Neuronal stem cell (in vitro differentiated cells): Measurements from ENCODE around the gene ERP44.

ENCODE experiments used
- DNase-seq: peaks from one replicate; pipeline ENCODE4 v3.0.0-alpha.2; 2013; ENCODE audit warnings: low spot score
- H2AFZ ChIP-seq: one replicate; pipeline ENCODE4 v1.6.1; 2013; ENCODE audit warnings: mild to moderate bottlenecking, low read length, inconsistent platforms
- H2AK5ac ChIP-seq: 2 replicates; pipeline ENCODE4 v1.6.1; 2013; ENCODE audit warnings: low read depth, mild to moderate bottlenecking, inconsistent platforms, low read length, moderate library complexity, mixed read lengths
- H2BK120ac ChIP-seq: 2 replicates; pipeline ENCODE4 v1.6.1; 2013; ENCODE audit warnings: low read depth, mild to moderate bottlenecking, inconsistent platforms, low read length, moderate library complexity, mixed read lengths
- H2BK12ac ChIP-seq: one replicate; pipeline ENCODE4 v1.6.1; 2013; ENCODE audit warnings: low read length, inconsistent platforms
- H2BK15ac ChIP-seq: 2 replicates; pipeline ENCODE4 v1.6.1; 2013; ENCODE audit warnings: mild to moderate bottlenecking, low read length, inconsistent platforms, mixed read lengths
- H2BK5ac ChIP-seq: one replicate; pipeline ENCODE4 v1.6.1; 2013; ENCODE audit warnings: inconsistent platforms, mild to moderate bottlenecking, low read length, moderate library complexity
- H3K14ac ChIP-seq: one replicate; pipeline ENCODE4 v1.6.1; 2013; ENCODE audit warnings: low read length, inconsistent platforms
- H3K18ac ChIP-seq: 2 replicates; pipeline ENCODE4 v1.6.1; 2013; ENCODE audit warnings: low read length, inconsistent platforms
- H3K23ac ChIP-seq: 2 replicates; pipeline ENCODE4 v1.6.1; 2013; ENCODE audit warnings: low read depth, mild to moderate bottlenecking, mixed read lengths, low read length, inconsistent platforms; ENCODE audit not compliant: poor library complexity
- H3K27ac ChIP-seq: replicated peaks from 3 replicates; pipeline ENCODE4 v1.5.1; 2013; ENCODE audit warnings: low read length, inconsistent platforms
- H3K27me3 ChIP-seq, 3 experiments: 2 replicates each; pipeline ENCODE4 v1.6.1; 2013; ENCODE audit warnings: low read length in 3 of 3, mild to moderate bottlenecking in 2 of 3, inconsistent platforms in 1 of 3, low read depth in 1 of 3, mixed read lengths in 1 of 3, moderate library complexity in 1 of 3; ENCODE audit not compliant: control insufficient read depth in 3 of 3, insufficient read depth in 3 of 3
- H3K36me3 ChIP-seq, 2 donors: replicated peaks in 1 of 2; 2 replicates each; pipeline ENCODE4 v1.6.1; 2013; ENCODE audit warnings: low read length in 2 of 2; ENCODE audit not compliant: control insufficient read depth in 2 of 2, insufficient read depth in 2 of 2
- H3K4ac ChIP-seq: 2 replicates; pipeline ENCODE4 v1.6.1; 2013; ENCODE audit warnings: inconsistent platforms, mild to moderate bottlenecking, low read length, moderate library complexity
- H3K4me1 ChIP-seq, 2 donors: 1 replicate in 1 of 2; 2 replicates in 1 of 2; pipeline ENCODE4 v1.6.1; 2013; ENCODE audit warnings: low read length in 2 of 2, low read depth in 1 of 2; ENCODE audit not compliant: control insufficient read depth in 2 of 2, insufficient read depth in 1 of 2
- H3K4me2 ChIP-seq: one replicate; pipeline ENCODE4 v1.6.1; 2013; ENCODE audit warnings: mild to moderate bottlenecking, low read length, inconsistent platforms; ENCODE audit not compliant: insufficient read depth, poor library complexity, severe bottlenecking
- H3K4me3 ChIP-seq, 2 donors: 2 replicates each; pipeline ENCODE4 v1.5.1; 2013; ENCODE audit warnings: low read length in 2 of 2, mild to moderate bottlenecking in 2 of 2, inconsistent platforms in 1 of 2, moderate library complexity in 1 of 2
- H3K79me1 ChIP-seq: one replicate; pipeline ENCODE4 v1.6.1; 2013; ENCODE audit warnings: low read depth, mild to moderate bottlenecking, inconsistent platforms, low read length, moderate library complexity
- H3K9ac ChIP-seq: one replicate; pipeline ENCODE4 v1.6.1; 2013; ENCODE audit warnings: mild to moderate bottlenecking, low read depth, low read length, inconsistent platforms; ENCODE audit not compliant: poor library complexity
- H3K9me3 ChIP-seq, 2 donors: replicated peaks in 1 of 2; 2 replicates each; pipeline versions ENCODE3 to v1.6.1; 2013; ENCODE audit warnings: low read length in 2 of 2, mild to moderate bottlenecking in 2 of 2, inconsistent platforms in 1 of 2, low read depth in 1 of 2, mixed read lengths in 1 of 2, moderate library complexity in 1 of 2; ENCODE audit not compliant: control insufficient read depth in 2 of 2, insufficient read depth in 1 of 2
- H4K8ac ChIP-seq: one replicate; pipeline ENCODE4 v1.6.1; 2013; ENCODE audit warnings: low read depth, mild to moderate bottlenecking, inconsistent platforms, low read length, moderate library complexity
- H4K91ac ChIP-seq: one replicate; pipeline ENCODE4 v1.6.1; 2013; ENCODE audit warnings: low read length, low read depth, mild to moderate bottlenecking, inconsistent platforms; ENCODE audit not compliant: poor library complexity
- WGBS, 2 donors: extraction: QIAGEN DNeasy Blood & Tissue Kit; methylation state at CpG; one replicate each; pipeline ENCODE4 v1.1.7; 2013; ENCODE audit warnings: missing lambda C conversion rate in 2 of 2, mixed read lengths in 1 of 2; ENCODE audit not compliant: insufficient read length in 2 of 2, insufficient replicate concordance in 1 of 2; ENCODE audit errors: extremely low coverage in 2 of 2; 5-methylcytosine and 5-hydroxymethylcytosine counted together

ERP44 gene

DNA sequence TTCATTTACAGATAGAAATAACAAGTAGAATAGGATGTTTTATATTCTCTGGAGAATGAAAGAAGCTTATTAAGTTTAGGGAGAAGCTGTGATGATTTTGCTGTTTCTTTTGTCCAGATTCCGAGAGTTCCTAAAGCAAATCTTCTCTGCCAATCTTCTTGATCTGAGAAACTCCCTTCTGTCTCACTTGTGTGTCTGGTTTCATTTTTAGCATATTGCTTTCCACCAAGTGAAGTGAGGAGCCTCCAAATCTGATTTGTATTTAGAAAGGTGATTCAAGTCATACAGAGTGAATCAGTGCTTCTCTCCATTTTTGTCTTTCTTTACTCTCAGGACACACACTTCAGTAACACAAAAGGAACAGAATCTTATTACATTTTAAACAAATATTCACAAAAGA is 144.0 kb downstream of the ERP44 start:
- Histone ChIP-seq H4K8ac (no peak overlapping the region), H3K27me3 (no peaks in the 10 kb centered on the region), H2BK12ac (no peak overlapping the region), H2AFZ (no peak overlapping the region), H3K4me3 (no peak overlapping the region), H3K18ac (no peak overlapping the region), H3K36me3 (peaks cover 0 to 16% of the 10 kb centered on the region in 2 donors), H3K9me3 (peaks cover 0 to 9% of the 10 kb centered on the region in 2 donors), H3K4me1 (no peaks in the 10 kb centered on the region), H4K91ac (no peak overlapping the region), H3K4ac (no peak overlapping the region), H3K79me1 (no peaks in the 10 kb centered on the region), H3K4me2 (no peak overlapping the region), H3K9ac (no peak overlapping the region), H3K23ac (no peak overlapping the region), H2BK5ac (no peak overlapping the region), H3K27ac (no peak overlapping the region), H2BK120ac (no peak overlapping the region), H3K14ac (no peak overlapping the region), H2AK5ac (no peak overlapping the region), H2BK15ac (no peak overlapping the region)
- DNase-seq: no peak
- WGBS, 2 donors: no CpG with 5 or more reads among the region's 1 CpG

DNA sequence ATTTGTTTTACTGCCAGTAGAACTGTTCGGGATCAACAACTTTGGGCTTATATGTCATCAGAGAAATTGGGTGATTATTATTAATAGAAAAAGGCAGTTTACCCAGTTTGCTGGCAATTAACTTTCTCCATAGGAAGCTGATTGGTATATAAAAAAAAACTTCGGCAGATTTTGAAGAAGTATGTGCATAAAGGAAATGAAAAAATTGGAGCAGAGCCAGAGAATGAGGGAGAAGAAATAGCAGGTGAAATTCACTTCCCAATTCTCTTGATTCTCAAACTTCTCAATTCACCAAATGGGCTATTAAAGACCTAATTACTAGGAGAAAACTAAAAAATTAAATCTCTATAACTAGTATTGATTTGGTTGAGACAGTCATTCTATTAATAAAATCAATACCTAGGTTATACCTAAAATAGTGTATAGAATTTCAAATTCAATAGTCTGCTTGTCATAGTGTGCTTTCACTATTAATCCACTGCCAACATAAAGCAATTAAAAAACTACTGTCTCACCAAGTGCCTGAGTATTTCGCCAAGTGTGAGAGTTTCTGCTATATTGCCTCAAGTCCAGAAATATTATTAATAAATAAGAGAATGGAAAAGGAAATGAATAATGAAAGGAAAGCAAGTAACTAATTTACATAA is 144.8 kb downstream of the ERP44 start:
- WGBS, 2 donors: no CpG with 5 or more reads among the region's 3 CpGs

DNA sequence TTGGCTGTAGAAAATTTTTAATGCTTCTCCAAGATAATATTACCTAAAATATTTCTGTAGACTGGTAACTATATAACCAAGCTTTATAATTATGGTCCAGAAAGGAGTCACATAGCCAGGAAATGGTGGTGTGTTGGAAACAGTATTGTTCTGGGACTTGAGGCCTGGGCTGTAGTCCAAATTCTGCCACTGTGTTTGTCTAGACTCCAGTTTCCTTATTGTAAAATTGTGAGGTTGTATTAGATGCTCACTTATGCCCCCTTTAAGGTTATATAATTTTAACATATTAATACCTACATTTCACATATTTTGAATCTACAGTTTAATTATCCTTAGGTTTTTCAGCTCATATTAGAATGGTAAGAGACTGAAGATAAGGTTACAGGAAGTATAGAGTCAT is 149.9 kb downstream of the ERP44 start:
- DNase-seq: no peak

More for the DNA sequence above, 144.8 kb downstream of the ERP44 start:
- no peak overlapping the region for H2AFZ ChIP-seq
- H3K23ac ChIP-seq: no peak overlapping the region
- no peak overlapping the region for H2BK120ac ChIP-seq
- H2BK12ac ChIP-seq: no peak overlapping the region
- no peak overlapping the region for H2AK5ac ChIP-seq
- DNase-seq: no peak
- H3K79me1 ChIP-seq: no peaks in the 10 kb centered on the region
- H4K91ac ChIP-seq: no peak overlapping the region
- no peak overlapping the region for H3K27ac ChIP-seq
- H2BK15ac ChIP-seq: no peak overlapping the region
- H3K4ac ChIP-seq: no peak overlapping the region
- no peak overlapping the region for H3K4me3 ChIP-seq
- no peak overlapping the region for H3K18ac ChIP-seq
- H2BK5ac ChIP-seq: no peak overlapping the region
- no peaks in the 10 kb centered on the region for H3K4me1 ChIP-seq
- H4K8ac ChIP-seq: no peak overlapping the region
- peaks cover 0 to 15% of the 10 kb centered on the region in 2 donors for H3K36me3 ChIP-seq
- no peaks in the 10 kb centered on the region for H3K27me3 ChIP-seq
- no peak overlapping the region for H3K14ac ChIP-seq
- H3K9ac ChIP-seq: no peak overlapping the region
- H3K9me3 ChIP-seq: peaks cover 0 to 9% of the 10 kb centered on the region in 2 donors
- H3K4me2 ChIP-seq: no peak overlapping the region

DNA sequence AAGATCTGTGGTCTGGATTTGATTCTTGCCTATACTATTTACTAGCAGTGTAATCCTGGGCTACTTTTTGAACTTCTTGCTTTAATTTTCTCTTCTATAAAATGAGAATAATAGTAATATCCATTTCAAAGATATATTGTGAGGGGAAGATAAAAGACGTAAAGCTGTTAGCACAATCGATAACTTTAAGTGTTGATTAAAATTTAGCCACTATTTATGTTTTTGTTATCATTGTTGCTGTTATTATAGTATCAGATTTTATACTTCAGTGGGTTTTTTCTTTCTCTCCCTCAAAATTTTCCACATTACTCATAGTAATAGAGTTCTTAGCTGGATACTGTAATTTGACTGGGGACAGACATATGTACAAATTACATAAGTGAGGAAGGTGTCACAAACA is 150.3 kb downstream of the ERP44 start:
- H3K79me1 ChIP-seq: no peaks in the 10 kb centered on the region
- H4K91ac ChIP-seq: no peak overlapping the region
- WGBS, 2 donors: no CpG with 5 or more reads among the region's 2 CpGs

More for the DNA sequence above, 149.9 kb downstream of the ERP44 start:
- Histone ChIP-seq H2AFZ (no peak overlapping the region), H3K79me1 (no peaks in the 10 kb centered on the region), H3K9me3 (peaks cover 0 to 9% of the 10 kb centered on the region in 2 donors), H2BK12ac (no peak overlapping the region), H4K91ac (no peak overlapping the region), H3K4me2 (no peak overlapping the region), H3K27me3 (no peaks in the 10 kb centered on the region), H2BK5ac (no peak overlapping the region), H3K23ac (no peak overlapping the region), H3K27ac (no peak overlapping the region), H3K4me3 (no peak overlapping the region), H2AK5ac (no peak overlapping the region), H3K36me3 (peaks cover 0 to 15% of the 10 kb centered on the region in 2 donors), H2BK15ac (no peak overlapping the region), H3K14ac (no peak overlapping the region), H3K4ac (no peak overlapping the region), H3K4me1 (no peaks in the 10 kb centered on the region), H4K8ac (no peak overlapping the region), H3K9ac (no peak overlapping the region), H2BK120ac (no peak overlapping the region), H3K18ac (no peak overlapping the region)

More for the DNA sequence above, 150.3 kb downstream of the ERP44 start:
- no peak overlapping the region for H3K23ac ChIP-seq
- no peak overlapping the region for H3K9ac ChIP-seq
- H3K14ac ChIP-seq: no peak overlapping the region
- no peaks in the 10 kb centered on the region for H3K27me3 ChIP-seq
- H2AFZ ChIP-seq: no peak overlapping the region
- no peak overlapping the region for H4K8ac ChIP-seq
- H3K4ac ChIP-seq: no peak overlapping the region
- no peak overlapping the region for H2BK15ac ChIP-seq
- H3K18ac ChIP-seq: no peak overlapping the region
- no peak overlapping the region for H2BK5ac ChIP-seq
- H3K4me2 ChIP-seq: no peak overlapping the region
- peaks cover 0 to 15% of the 10 kb centered on the region in 2 donors for H3K36me3 ChIP-seq
- H3K9me3 ChIP-seq: peaks cover 0 to 9% of the 10 kb centered on the region in 2 donors
- no peak overlapping the region for H3K27ac ChIP-seq
- no peak overlapping the region for H2AK5ac ChIP-seq
- H2BK120ac ChIP-seq: no peak overlapping the region
- no peak for DNase-seq
- no peaks in the 10 kb centered on the region for H3K4me1 ChIP-seq
- no peak overlapping the region for H3K4me3 ChIP-seq
- H2BK12ac ChIP-seq: no peak overlapping the region
